HepG2 (cell line): ENCODE measurements around the gene POP7. TPM values are rescaled to one million over a fixed set of nuclear protein-coding genes. Genes with fewer than 3 reads are reported as not detected.
A peak's percentile ranks its signal among the peaks of the same experiment; 100 is the strongest.

ENCODE experiments used
- AGO1 ChIP-seq: fragments of 200-400 bp; formaldehyde crosslinking; IDR thresholded peaks from 2 replicates; pipeline ENCODE4 v1.6.1; 2017; ENCODE audit warnings: mild to moderate bottlenecking, low read depth, low read length, moderate library complexity; ENCODE audit not compliant: poor library complexity, severe bottlenecking
- CCDC6 ChIP-seq: sonication (generic); formaldehyde crosslinking; IDR thresholded peaks from 2 replicates; pipeline ENCODE4 v1.8.1; 2022; ENCODE audit warnings: mild to moderate bottlenecking, missing genetic modification reagents, moderate library complexity
- CREM ChIP-seq, 2 experiments: sonication (generic) in 1 of 2; formaldehyde crosslinking in 1 of 2; IDR thresholded peaks; 2 replicates each; pipeline versions ENCODE4 v1.4.0 to v1.6.1; 2016 to 2020; ENCODE audit warnings: antibody characterized with exemption in 1 of 2, mild to moderate bottlenecking in 1 of 2, missing genetic modification reagents in 1 of 2
- ERF ChIP-seq: IDR thresholded peaks from 2 replicates; pipeline ENCODE4 v1.6.1; 2018; ENCODE audit warnings: missing biosample characterization, missing genetic modification reagents
- ETS1 ChIP-seq: sonication (generic); formaldehyde crosslinking; IDR thresholded peaks from 2 replicates; pipeline ENCODE4 v1.4.0; 2020; ENCODE audit warnings: missing genetic modification reagents
- FOSL2 ChIP-seq: sonication (generic); formaldehyde crosslinking; IDR thresholded peaks from 2 replicates; pipeline ENCODE4 v1.4.0; 2020; ENCODE audit warnings: missing genetic modification reagents
- FOXP4 ChIP-seq: sonication (generic); formaldehyde crosslinking; IDR thresholded peaks from 2 replicates; pipeline ENCODE4 v1.4.0; 2020; ENCODE audit warnings: missing genetic modification reagents
- MED1 ChIP-seq: sonication (generic); formaldehyde crosslinking; IDR thresholded peaks from 2 replicates; pipeline ENCODE4 v1.4.0; 2020; ENCODE audit warnings: missing genetic modification reagents
- MED8 ChIP-seq: sonication (generic); formaldehyde crosslinking; IDR thresholded peaks from 2 replicates; pipeline ENCODE4 v1.8.1; 2023; ENCODE audit warnings: mild to moderate bottlenecking, missing genetic modification reagents; ENCODE audit not compliant: insufficient replicate concordance
- RBFOX2 ChIP-seq: fragments of 200-400 bp; formaldehyde crosslinking; IDR thresholded peaks from 2 replicates; pipeline ENCODE4 v1.6.1; 2017; ENCODE audit warnings: low read depth, mild to moderate bottlenecking, low read length
- RNF2 ChIP-seq: fragments of 450-650 bp; conservative IDR thresholded peaks from 2 replicates; pipeline ENCODE4 v1.6.1; 2016; ENCODE audit warnings: low read depth
- SP1 ChIP-seq, 2 experiments: fragments of 450-650 bp in 1 of 2; sonication (generic) in 1 of 2; formaldehyde crosslinking in 1 of 2; IDR thresholded peaks; 2 replicates each; pipeline versions ENCODE4 v1.4.0 to v1.6.1; 2016 to 2020; ENCODE audit warnings: missing genetic modification reagents in 1 of 2
- SPEN ChIP-seq: sonication (generic); formaldehyde crosslinking; IDR thresholded peaks from 2 replicates; pipeline ENCODE4 v1.5.1; 2020; ENCODE audit warnings: low read depth, mild to moderate bottlenecking, missing genetic modification reagents
- SRSF1 ChIP-seq: fragments of 200-400 bp; formaldehyde crosslinking; optimal IDR thresholded peaks from 2 replicates; pipeline ENCODE3; 2017; ENCODE audit warnings: mild to moderate bottlenecking, low read depth, low read length, moderate library complexity
- THAP7 ChIP-seq: sonication (generic); formaldehyde crosslinking; IDR thresholded peaks from 2 replicates; pipeline ENCODE4 v1.8.1; 2023; ENCODE audit warnings: mild to moderate bottlenecking, missing genetic modification reagents
- ZBTB14 ChIP-seq: sonication (generic); formaldehyde crosslinking; IDR thresholded peaks from 2 replicates; pipeline ENCODE4 v1.4.0; 2020; ENCODE audit warnings: missing genetic modification reagents
- ZFP62 ChIP-seq: sonication (generic); formaldehyde crosslinking; IDR thresholded peaks from 2 replicates; pipeline ENCODE4 v1.4.0; 2020; ENCODE audit warnings: missing genetic modification reagents
- ZFP90 ChIP-seq: sonication (generic); formaldehyde crosslinking; IDR thresholded peaks from 2 replicates; pipeline ENCODE4 v1.8.0; 2022; ENCODE audit warnings: missing genetic modification reagents, mild to moderate bottlenecking, inconsistent platforms, borderline replicate concordance
- ZNF264 ChIP-seq: sonication (generic); formaldehyde crosslinking; IDR thresholded peaks from 2 replicates; pipeline ENCODE4 v1.4.0; 2020; ENCODE audit warnings: missing genetic modification reagents
- ZNF552 ChIP-seq: sonication (generic); formaldehyde crosslinking; IDR thresholded peaks from 2 replicates; pipeline ENCODE4 v1.9.0; 2022; ENCODE audit warnings: missing genetic modification reagents, mild to moderate bottlenecking, borderline replicate concordance
- ZNF607 ChIP-seq: sonication (generic); formaldehyde crosslinking; IDR thresholded peaks from 2 replicates; pipeline ENCODE4 v1.5.1; 2020; ENCODE audit warnings: missing genetic modification reagents, mild to moderate bottlenecking, borderline replicate concordance
- ZNF780A ChIP-seq: sonication (generic); formaldehyde crosslinking; IDR thresholded peaks from 2 replicates; pipeline ENCODE4 v1.8.0; 2022; ENCODE audit warnings: mild to moderate bottlenecking, missing genetic modification reagents, moderate library complexity
- polyA plus RNA-seq, 8 experiments: library from polyadenylated mRNA; depleted of rRNA in 3 of 8; stranded (reverse) in 7 of 8; unstranded in 1 of 8; fragments of >200 nt; fragmentation: Illumina TruSeq in 4 of 8; extraction: Trizol in 4 of 8; gene quantifications; 2 replicates each; pipeline versions ENCODE4 v1.2.1 to v1.2.3, GENCODE V29; 2011 to 2016; ENCODE audit warnings: low read depth in 4 of 8, missing spikeins in 1 of 8, mixed read lengths in 1 of 8; ENCODE audit not compliant: insufficient read depth in 1 of 8
- total RNA-seq, 5 experiments: library from RNA; depleted of rRNA; stranded (reverse); fragments of >200 nt; fragmentation: Illumina TruSeq; extraction: Trizol; gene quantifications; 2 replicates each; pipeline ENCODE4 v1.2.3, GENCODE V29; 2016; ENCODE audit warnings: low read depth in 1 of 5
- TF ChIP-seq, protein P1 (sequence below): IDR thresholded peaks from 2 replicates; pipeline ENCODE4 v1.6.1; 2016; ENCODE audit warnings: mild to moderate bottlenecking, missing biosample characterization, missing genetic modification reagents

POP7 gene
- total and polyA plus RNA-seq, 2 of the 13 experiments (the other 11 are each of a cell fraction or from before 2014, with no cell fraction given): 63.9 to 91.1 TPM

- TF ChIP-seq CREM (IDR thresholded peaks at IDR 0.05) (peak; percentile 81), CREM (CRISPR knock-in tag; IDR thresholded peaks at IDR 0.05) (no peak), THAP7 (CRISPR knock-in tag) (peak; percentile 50; the same call in 1 of the 2 replicates), ZNF552 (peak; percentile 61; the same call in 1 of the 2 replicates), ZNF780A (CRISPR knock-in tag) (no peak), SPEN (CRISPR knock-in tag) (peak; percentile 98), CCDC6 (CRISPR knock-in tag) (peak; percentile 92; the same call in 1 of the 2 replicates), FOSL2 (peak; percentile 44), ZFP90 (CRISPR knock-in tag) (no peak), ETS1 (no peak), RNF2 (peak; percentile 52), SP1 (IDR thresholded peaks at IDR 0.05) (peak; percentile 53; the same call in 1 of the 2 replicates), SP1 (CRISPR knock-in tag; IDR thresholded peaks at IDR 0.05) (peak; percentile 87), SRSF1 (peak; percentile 29), MED8 (CRISPR knock-in tag) (peak; percentile 83), FOXP4 (CRISPR knock-in tag) (0 out of 2 replicates have a peak, but pooled peaks have one; percentile 5), ZFP62 (CRISPR knock-in tag) (no peak), ERF (CRISPR knock-in tag) (0 out of 2 replicates have a peak, but pooled peaks have one; percentile 25), ZBTB14 (CRISPR knock-in tag) (0 out of 2 replicates have a peak, but pooled peaks have one; percentile 34), AGO1 (peak; percentile 68), RBFOX2 (peak; percentile 93), MED1 (peak; percentile 57; the same call in 1 of the 2 replicates), ZNF607 (peak; percentile 78; the same call in 1 of the 2 replicates), ZNF264 (peak; percentile 39; the same call in 1 of the 2 replicates)
- TF ChIP-seq, protein P1, sequence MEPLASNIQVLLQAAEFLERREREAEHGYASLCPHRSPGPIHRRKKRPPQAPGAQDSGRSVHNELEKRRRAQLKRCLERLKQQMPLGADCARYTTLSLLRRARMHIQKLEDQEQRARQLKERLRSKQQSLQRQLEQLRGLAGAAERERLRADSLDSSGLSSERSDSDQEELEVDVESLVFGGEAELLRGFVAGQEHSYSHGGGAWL (CRISPR knock-in tag): peak; percentile 21; the same call in 1 of the 2 replicates
Observed at GRCh38 chr7:100705753-100706671, at the start of gene POP7 (continued).
